AG08396 (cell line): Measurements from ENCODE around the gene BEND2.

ENCODE experiments used
- DNase-seq: peaks from one replicate; pipeline ENCODE4 v3.0.0; 2012; ENCODE audit warnings: low spot score, mixed read lengths

The BEND2 gene

GRCh38 chrX:18136816-18137215, 83.9 kb downstream of the BEND2 start:
- DNase-seq, result no peak

GRCh38 chrX:18133605-18134004, 87.1 kb downstream of the BEND2 start:
- no peak for DNase-seq

GRCh38 chrX:18129690-18130089, 91.0 kb downstream of the BEND2 start:
- DNase-seq, result no peak

- no peak for DNase-seq
Measured at GRCh38 chrX:18126971-18127370, 93.7 kb downstream of the BEND2 start.

- DNase-seq, result no peak
Measured at GRCh38 chrX:18119856-18120255, 100.8 kb downstream of the BEND2 start.
